ENCODE data around the gene MTPN.
A peak's percentile ranks its signal among the peaks of the same experiment; 100 is the strongest.

DNA sequence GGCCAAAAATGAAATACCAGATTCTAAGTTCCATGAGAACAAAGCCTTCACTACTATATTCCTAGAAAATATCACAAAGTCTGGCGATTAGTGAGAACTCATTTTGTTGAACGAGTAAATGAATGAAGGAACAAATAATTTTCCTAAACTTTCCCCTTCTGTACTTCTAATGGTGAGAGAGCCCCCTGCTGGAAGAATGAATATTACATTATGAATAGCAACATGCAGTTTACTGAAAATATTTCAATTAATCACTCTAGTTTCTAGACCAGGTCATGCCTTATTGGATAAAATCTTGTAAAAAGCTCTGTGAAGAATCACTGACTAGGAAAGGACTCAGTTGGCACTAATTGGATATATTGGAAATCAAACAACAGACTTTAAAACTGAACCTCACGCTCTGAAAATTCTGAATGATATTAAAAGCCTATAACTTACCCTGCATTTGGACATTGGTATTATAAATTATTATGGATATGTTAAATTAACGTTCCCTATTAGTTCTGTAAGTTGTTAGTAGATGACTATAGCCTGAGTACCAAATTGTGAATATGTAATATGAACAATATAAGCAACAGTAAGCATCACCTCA is 32.4 kb upstream of the MTPN start:
- TF ChIP-seq, protein P1, sequence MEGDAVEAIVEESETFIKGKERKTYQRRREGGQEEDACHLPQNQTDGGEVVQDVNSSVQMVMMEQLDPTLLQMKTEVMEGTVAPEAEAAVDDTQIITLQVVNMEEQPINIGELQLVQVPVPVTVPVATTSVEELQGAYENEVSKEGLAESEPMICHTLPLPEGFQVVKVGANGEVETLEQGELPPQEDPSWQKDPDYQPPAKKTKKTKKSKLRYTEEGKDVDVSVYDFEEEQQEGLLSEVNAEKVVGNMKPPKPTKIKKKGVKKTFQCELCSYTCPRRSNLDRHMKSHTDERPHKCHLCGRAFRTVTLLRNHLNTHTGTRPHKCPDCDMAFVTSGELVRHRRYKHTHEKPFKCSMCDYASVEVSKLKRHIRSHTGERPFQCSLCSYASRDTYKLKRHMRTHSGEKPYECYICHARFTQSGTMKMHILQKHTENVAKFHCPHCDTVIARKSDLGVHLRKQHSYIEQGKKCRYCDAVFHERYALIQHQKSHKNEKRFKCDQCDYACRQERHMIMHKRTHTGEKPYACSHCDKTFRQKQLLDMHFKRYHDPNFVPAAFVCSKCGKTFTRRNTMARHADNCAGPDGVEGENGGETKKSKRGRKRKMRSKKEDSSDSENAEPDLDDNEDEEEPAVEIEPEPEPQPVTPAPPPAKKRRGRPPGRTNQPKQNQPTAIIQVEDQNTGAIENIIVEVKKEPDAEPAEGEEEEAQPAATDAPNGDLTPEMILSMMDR (IDR thresholded peaks at IDR 0.05): peak; percentile 55 to 80 (median 73)
- TF ChIP-seq POLR2A (IDR thresholded peaks at IDR 0.05): no peak
- no peak for TF ChIP-seq EP300 (IDR thresholded peaks at IDR 0.05)

Measured in gastroesophageal sphincter (tissue), 3 donors.